Gastrocnemius medialis (tissue), 4 donors: ENCODE measurements around the gene ENTHD1.

Source experiments
- POLR2A ChIP-seq, 2 donors: fragments of 450-650 bp; IDR thresholded peaks; one replicate each; pipeline ENCODE4 v1.6.1; 2017; ENCODE audit warnings: antibody characterized with exemption in 2 of 2, mild to moderate bottlenecking in 2 of 2, moderate library complexity in 2 of 2
- TF ChIP-seq, protein P1 (sequence below), 5 experiments: fragments of 450-650 bp in 3 of 5; fragments of 200-600 bp in 2 of 5; sonication (generic) in 2 of 5; IDR thresholded peaks in 4 of 5; conservative IDR thresholded peaks in 1 of 5; 1 replicate in 4 of 5; 2 replicates in 1 of 5; pipeline ENCODE4 v1.5.1; 2016 to 2019; ENCODE audit warnings: antibody characterized with exemption in 5 of 5, mild to moderate bottlenecking in 3 of 5, moderate library complexity in 3 of 5

DNA sequence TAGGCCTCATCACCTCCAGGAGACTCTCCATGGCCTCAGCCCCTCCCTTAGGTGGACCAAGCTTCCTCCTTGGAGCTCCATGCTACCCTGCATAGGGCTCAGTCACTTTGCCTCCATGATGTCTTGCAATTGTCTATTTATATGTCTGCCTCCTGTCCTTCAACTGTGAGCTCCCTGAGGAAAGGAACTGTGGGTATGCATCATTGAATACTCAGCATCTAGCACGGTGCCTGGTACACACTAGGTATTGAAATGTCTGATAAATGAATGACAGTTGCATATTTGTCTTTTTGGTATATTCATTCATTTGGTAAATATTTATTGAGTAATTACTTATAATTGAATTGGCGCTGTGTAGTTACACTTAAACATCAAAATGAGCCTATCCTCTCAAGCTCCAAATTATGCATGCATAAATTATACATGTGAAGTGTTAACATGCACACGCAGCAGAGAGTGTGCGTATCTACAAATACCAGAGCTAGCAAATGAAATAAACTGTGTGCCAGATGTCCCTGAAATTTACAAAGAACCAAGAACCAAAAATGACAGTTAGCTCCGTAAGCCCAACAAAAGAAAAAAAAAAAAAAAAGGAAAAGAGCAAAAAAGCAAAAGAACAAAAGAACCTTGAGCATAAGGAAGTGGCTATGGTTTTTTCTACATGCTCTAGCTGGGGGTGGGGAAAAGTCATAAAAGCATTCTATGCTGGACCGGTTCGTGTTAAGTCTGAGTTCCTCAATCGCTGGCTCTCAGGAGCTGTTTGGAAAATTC, 32.5 kb upstream of the ENTHD1 start:
- TF ChIP-seq, protein P1, sequence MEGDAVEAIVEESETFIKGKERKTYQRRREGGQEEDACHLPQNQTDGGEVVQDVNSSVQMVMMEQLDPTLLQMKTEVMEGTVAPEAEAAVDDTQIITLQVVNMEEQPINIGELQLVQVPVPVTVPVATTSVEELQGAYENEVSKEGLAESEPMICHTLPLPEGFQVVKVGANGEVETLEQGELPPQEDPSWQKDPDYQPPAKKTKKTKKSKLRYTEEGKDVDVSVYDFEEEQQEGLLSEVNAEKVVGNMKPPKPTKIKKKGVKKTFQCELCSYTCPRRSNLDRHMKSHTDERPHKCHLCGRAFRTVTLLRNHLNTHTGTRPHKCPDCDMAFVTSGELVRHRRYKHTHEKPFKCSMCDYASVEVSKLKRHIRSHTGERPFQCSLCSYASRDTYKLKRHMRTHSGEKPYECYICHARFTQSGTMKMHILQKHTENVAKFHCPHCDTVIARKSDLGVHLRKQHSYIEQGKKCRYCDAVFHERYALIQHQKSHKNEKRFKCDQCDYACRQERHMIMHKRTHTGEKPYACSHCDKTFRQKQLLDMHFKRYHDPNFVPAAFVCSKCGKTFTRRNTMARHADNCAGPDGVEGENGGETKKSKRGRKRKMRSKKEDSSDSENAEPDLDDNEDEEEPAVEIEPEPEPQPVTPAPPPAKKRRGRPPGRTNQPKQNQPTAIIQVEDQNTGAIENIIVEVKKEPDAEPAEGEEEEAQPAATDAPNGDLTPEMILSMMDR (IDR thresholded peaks at IDR 0.05 in 4 of 5, conservative IDR thresholded peaks at IDR 0.05 in 1 of 5): no peak
- TF ChIP-seq POLR2A (IDR thresholded peaks at IDR 0.05): no peak
